DMS 273 treated with DMSO at 0.1 percent for 48 hours (cell line): ENCODE measurements around the gene STAC.

Experiments used
- DNase-seq: peaks from one replicate; lab custom pipeline; 2025; lab: John Stamatoyannopoulos, UW

The STAC gene, protein sequence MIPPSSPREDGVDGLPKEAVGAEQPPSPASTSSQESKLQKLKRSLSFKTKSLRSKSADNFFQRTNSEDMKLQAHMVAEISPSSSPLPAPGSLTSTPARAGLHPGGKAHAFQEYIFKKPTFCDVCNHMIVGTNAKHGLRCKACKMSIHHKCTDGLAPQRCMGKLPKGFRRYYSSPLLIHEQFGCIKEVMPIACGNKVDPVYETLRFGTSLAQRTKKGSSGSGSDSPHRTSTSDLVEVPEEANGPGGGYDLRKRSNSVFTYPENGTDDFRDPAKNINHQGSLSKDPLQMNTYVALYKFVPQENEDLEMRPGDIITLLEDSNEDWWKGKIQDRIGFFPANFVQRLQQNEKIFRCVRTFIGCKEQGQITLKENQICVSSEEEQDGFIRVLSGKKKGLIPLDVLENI

GRCh38 chr3:36380221-36381031 is at the start of gene STAC:
Gene STAC (plus strand): TSS chr3:36380504. CDS start chr3:36380644, 140 bp downstream.
- no peak for DNase-seq

- DNase-seq = no peak
These were observed 48.2 kb upstream of the STAC start for GRCh38 chr3:36332139-36332538.

DNA sequence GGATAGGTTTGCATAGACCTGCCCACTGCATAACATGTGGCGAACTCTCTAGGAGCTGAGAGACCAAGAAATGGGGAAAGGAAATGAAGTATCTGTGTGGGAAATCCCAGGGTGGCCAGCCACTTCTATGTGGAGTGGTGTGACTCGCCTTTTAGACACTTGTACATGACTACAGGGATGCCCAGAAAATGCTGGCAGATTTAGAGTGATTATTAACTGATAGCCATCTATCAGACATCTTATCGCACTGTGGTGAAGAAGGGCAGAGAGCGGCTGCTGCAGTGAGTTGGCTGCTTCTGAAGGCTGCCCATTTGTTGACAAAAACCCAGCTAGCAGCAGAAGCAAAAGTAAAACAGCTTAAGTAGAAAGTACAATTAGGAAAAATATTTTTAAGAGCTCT is 18.1 kb upstream of the STAC start:
- DNase-seq = no peak

DNA sequence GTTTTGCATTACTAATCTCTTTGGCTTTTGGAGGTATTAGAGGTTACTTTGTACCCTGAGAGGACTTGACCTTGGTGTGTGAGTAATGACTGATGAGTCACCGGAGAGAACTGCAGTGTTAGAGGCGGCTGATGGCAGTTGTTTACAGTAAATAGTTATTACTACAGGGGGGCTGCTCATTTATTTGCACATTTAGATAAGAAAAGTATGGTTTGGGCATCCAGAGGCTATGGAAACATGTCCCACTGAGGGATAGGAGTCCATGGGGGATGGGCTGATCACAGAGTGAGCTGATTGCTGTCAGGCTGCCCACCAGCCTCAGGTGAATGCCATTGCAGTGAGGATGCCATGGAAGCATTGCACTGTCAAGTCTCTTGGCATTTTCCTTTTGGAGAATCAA is 17.3 kb upstream of the STAC start:
- no peak for DNase-seq

DNA sequence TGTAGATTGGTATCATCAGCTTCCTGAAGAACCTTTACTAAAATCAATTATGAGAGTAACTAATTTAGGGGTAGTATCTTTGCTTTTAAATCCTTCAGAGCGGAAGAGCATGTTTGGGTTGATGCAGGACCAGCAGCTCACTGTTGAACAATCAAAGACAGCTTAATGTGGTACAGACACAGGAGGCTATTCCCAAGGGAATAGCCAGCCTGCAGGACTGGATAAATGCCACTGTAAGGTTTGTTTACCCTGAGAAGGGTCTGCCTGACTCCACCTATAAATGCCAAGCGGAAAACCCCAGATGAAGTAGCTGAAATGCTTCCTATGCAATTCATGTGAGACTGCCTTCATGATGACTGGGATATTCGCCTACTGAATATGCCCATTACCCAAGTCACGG is 16.0 kb upstream of the STAC start:
- no peak for DNase-seq

- no peak for DNase-seq
These were observed 14.5 kb upstream of the STAC start for GRCh38 chr3:36365829-36366228.

GRCh38 chr3:36366308-36366707 is 14.0 kb upstream of the STAC start:
- no peak for DNase-seq

- no peak for DNase-seq
These were observed 12.3 kb upstream of the STAC start for GRCh38 chr3:36367912-36368573.

- DNase-seq = no peak
These were observed 7.8 kb upstream of the STAC start for GRCh38 chr3:36372534-36372935.

GRCh38 chr3:36373084-36373483 is 7.2 kb upstream of the STAC start:
- DNase-seq = no peak

DNA sequence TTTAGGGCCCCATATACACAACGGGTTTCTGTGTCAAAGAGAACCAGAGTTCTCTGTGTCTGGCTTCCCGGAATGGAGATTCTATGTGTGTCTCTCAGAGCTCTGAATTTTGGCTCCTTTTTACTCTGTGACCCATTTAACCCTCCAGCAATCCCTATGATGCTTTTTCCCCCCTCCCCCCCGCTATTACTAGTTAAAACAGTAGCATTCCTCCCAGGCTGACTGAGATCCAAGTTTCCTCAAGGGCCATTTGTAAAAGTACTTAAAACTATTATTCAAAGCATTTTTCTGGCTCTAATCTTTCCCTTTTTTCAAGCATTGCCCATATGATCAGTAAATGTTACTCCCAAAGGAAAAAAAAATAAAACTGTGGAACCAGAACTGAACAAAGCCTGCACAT is 6.6 kb upstream of the STAC start:
- no peak for DNase-seq

GRCh38 chr3:36379872-36380220 is 458 bp upstream of the STAC start:
- no peak for DNase-seq

DNA sequence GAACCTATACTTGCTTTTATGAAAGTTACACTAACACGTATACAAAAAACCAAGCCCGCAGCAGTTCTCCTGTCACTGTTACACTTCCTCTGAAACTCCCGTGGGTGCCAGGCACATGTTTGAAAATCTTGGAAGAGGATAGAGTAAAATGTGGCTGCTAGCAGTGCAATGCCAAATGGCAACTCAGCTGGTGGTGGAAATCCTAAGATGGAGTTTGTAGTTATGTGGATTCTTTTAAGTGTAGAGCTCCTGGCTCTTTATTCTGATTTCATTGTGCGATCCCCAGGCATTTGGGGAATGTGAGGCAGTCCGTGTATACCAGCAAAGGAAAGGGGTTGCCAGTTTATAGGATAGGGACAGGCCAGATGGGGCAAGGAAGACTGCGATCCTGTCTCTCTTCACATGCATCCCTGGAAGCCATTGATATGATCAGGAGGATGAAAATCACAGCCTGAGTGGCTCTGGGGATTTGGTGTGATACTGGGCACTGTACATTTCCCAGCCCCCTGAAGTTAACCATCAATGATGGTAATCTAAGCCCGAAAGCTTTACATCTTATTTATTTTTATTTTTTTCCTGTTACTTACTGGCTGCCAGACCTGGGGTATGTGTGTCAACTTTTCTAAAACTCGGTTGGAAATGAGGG is 1.1 kb downstream of the STAC start:
- DNase-seq = no peak

GRCh38 chr3:36393563-36393962 is 13.3 kb downstream of the STAC start:
- no peak for DNase-seq

DNA sequence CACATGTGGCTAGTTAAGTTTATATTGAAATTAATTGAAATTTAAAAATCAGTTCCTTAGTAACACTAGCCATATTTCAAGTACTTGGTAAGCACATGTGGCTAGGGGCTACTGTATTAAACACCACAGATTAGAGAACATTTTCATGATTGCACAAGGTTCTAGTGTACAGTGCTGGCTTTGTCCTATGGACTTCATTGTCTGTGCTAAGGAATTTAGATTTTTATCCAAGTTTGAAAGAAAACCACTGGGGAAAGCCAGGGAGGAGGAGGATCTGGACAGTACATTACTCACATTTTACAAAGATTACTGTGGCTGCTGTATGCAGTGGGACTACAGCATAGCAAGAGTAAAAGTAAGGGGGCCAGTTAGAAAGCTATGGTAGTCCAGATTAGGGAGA is 13.9 kb downstream of the STAC start:
- DNase-seq = no peak

- no peak for DNase-seq
These were observed 17.5 kb downstream of the STAC start for GRCh38 chr3:36397841-36398240.

GRCh38 chr3:36399933-36400332 is 19.6 kb downstream of the STAC start:
- no peak for DNase-seq

- no peak for DNase-seq
These were observed 20.8 kb downstream of the STAC start for GRCh38 chr3:36401056-36401455.

DNA sequence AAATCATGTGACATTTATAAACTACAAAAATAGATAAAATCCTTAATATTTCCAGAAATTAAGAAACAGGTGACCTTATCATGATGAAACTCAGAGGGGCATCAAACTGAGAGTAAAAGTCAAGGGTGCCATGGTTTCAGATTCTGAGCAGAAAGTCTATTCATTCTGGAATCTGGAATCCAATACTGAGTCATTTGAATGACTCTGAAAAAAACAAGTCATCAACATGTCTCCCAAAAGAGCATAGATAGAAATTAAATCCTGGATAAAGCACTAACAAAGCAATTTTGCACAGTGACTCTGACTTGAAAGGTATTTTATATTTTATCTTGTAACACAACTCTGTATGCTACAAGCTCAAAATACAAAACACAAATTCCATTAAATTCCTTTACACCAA is 23.4 kb downstream of the STAC start:
- DNase-seq = no peak

DNA sequence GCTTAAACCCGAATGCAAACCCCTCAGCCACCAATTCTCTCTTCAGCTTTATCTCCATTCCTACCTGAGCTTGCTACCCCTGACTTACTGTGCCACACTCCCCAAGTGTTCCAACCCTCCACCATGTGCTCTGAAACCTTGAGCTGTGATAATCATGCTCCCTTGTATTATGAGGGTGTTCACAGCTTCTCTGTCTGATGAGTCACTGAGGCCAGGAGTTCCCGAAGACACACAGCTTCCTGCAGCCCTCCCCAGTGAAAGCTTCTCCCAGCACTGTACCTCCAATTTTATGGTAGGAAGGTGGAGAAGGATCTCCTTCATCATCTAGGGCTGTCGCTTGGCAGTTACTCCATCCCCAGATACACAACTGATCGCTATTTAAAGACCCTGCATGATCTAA is 24.9 kb downstream of the STAC start:
- no peak for DNase-seq

DNA sequence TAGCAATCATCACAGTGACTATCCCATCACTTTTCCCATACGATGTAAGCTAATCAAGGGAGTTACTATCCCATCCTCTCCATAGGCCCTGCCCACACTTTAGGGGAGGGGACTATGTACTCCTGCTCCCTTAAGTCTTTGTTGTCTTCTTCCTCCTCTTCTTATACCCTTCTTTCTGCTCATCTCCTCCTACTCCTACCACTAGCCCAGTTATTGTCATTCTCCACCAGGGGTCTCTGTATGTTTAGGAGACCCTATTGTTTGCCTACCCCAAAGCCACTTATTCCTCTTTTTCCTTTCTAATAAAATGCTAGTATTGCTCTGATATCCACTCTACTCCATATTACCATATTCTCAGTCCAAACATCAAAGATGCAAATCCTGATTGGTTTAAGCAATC is 27.8 kb downstream of the STAC start:
- no peak for DNase-seq

- DNase-seq = no peak
These were observed 29.6 kb downstream of the STAC start for GRCh38 chr3:36409862-36410261.
